Lower leg skin (tissue), 3 donors: ENCODE results near the gene EYS.

Experiments
- POLR2A ChIP-seq, 2 donors: fragments of 450-650 bp; IDR thresholded peaks; one replicate each; pipeline ENCODE4 v1.6.1; 2016 to 2017; ENCODE audit warnings: antibody characterized with exemption in 2 of 2, mild to moderate bottlenecking in 1 of 2, moderate library complexity in 1 of 2
- TF ChIP-seq, protein P1 (sequence below), 3 donors: fragments of 450-650 bp; IDR thresholded peaks; one replicate each; pipeline ENCODE4 v1.5.1; 2016; ENCODE audit warnings: antibody characterized with exemption in 3 of 3, mild to moderate bottlenecking in 3 of 3, moderate library complexity in 2 of 3

- TF ChIP-seq, protein P1, sequence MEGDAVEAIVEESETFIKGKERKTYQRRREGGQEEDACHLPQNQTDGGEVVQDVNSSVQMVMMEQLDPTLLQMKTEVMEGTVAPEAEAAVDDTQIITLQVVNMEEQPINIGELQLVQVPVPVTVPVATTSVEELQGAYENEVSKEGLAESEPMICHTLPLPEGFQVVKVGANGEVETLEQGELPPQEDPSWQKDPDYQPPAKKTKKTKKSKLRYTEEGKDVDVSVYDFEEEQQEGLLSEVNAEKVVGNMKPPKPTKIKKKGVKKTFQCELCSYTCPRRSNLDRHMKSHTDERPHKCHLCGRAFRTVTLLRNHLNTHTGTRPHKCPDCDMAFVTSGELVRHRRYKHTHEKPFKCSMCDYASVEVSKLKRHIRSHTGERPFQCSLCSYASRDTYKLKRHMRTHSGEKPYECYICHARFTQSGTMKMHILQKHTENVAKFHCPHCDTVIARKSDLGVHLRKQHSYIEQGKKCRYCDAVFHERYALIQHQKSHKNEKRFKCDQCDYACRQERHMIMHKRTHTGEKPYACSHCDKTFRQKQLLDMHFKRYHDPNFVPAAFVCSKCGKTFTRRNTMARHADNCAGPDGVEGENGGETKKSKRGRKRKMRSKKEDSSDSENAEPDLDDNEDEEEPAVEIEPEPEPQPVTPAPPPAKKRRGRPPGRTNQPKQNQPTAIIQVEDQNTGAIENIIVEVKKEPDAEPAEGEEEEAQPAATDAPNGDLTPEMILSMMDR (IDR thresholded peaks at IDR 0.05): no peak
- no peak for TF ChIP-seq POLR2A (IDR thresholded peaks at IDR 0.05)
Measured at GRCh38 chr6:63864671-63865318, 1842.2 kb downstream of the EYS start.
